ENCODE data around the gene ATP6V0A4. TPM values are rescaled to one million over a fixed set of nuclear protein-coding genes. Genes with fewer than 3 reads are reported as not detected.

ATP6V0A4 gene
- polyA plus RNA-seq, 1 of the 3 experiments (the other 2 are of a cell fraction): not detected

GRCh38 chr7:138802706-138803105, 4.7 kb upstream of the ATP6V0A4 start:
- no peak overlapping the region for H3K4me2 ChIP-seq
- no peak overlapping the region for H3K9ac ChIP-seq
- 64% methylated on average over 17 of the region's 18 CpGs for WGBS (ENCODE audit: low lambda C conversion rate)
- ChIA-PET POLR2A (no interaction called here), CTCF (interaction anchor here (0.7 kb wide), 2 partner anchors 12 to 18 kb away, joined by 3 read pairs; no protein-coding TSS in a partner anchor)
- DNase-seq: no peak
- H2AFZ ChIP-seq (ENCODE audit: low read depth): no peak overlapping the region
- H3K79me2 ChIP-seq (ENCODE audit: insufficient read depth): no peaks in the 10 kb centered on the region
- no peaks in the 10 kb centered on the region for H3K36me3 ChIP-seq (replicated peaks in 1 of 2; ENCODE audit: control insufficient read depth in 1 of 2, insufficient read depth in 2 of 2, low read length in 1 of 2)
- TF ChIP-seq RXRA (IDR thresholded peaks at IDR 0.05; ENCODE audit: borderline replicate concordance, low read depth): no peak
- no peak for TF ChIP-seq GATA2 (CRISPR knock-in tag; IDR thresholded peaks at IDR 0.05)
- TF ChIP-seq ZBTB33 (IDR thresholded peaks at IDR 0.05; ENCODE audit: borderline replicate concordance, low read depth): no peak
- no peak for TF ChIP-seq TEAD4 (IDR thresholded peaks at IDR 0.05; ENCODE audit: borderline replicate concordance, insufficient read depth)
- TF ChIP-seq FOXM1 (IDR thresholded peaks at IDR 0.05; ENCODE audit: low read depth): no peak
- no peak for TF ChIP-seq TAF1 (IDR thresholded peaks at IDR 0.05; ENCODE audit: borderline replicate concordance, low read depth, low read length)
- no peak for TF ChIP-seq USF2 (IDR thresholded peaks at IDR 0.05; ENCODE audit: borderline replicate concordance, low read depth, low read length)
- TF ChIP-seq MAX (IDR thresholded peaks at IDR 0.05; ENCODE audit: low read depth): no peak
- TF ChIP-seq FOSL2 (IDR thresholded peaks at IDR 0.05; ENCODE audit: borderline replicate concordance, low read depth): no peak
- TF ChIP-seq NFIC (IDR thresholded peaks at IDR 0.05; ENCODE audit: borderline replicate concordance): no peak
- TF ChIP-seq SIN3A (IDR thresholded peaks at IDR 0.05; ENCODE audit: borderline replicate concordance, low read depth, low read length): no peak
- TF ChIP-seq USF1 (IDR thresholded peaks at IDR 0.05; ENCODE audit: borderline replicate concordance, low read depth): no peak
- TF ChIP-seq CHD2 (IDR thresholded peaks at IDR 0.05; ENCODE audit: low read length, partially characterized antibody): no peak
- no peak for TF ChIP-seq POLR2AphosphoS5 (IDR thresholded peaks at IDR 0.05; ENCODE audit: low read depth, low read length)
- no peak for TF ChIP-seq TCF12 (IDR thresholded peaks at IDR 0.05)
- no peak for TF ChIP-seq MEF2A (IDR thresholded peaks at IDR 0.05; ENCODE audit: borderline replicate concordance, low read depth)
- TF ChIP-seq SMC3 (IDR thresholded peaks at IDR 0.05; ENCODE audit: low read depth, low read length): no peak
- TF ChIP-seq ELF1 (IDR thresholded peaks at IDR 0.05): no peak
- H3K27ac ChIP-seq (ENCODE audit: low read depth in 2 of 2, low read length in 1 of 2): no peak overlapping the region
- no peaks in the 10 kb centered on the region for H4K20me1 ChIP-seq (ENCODE audit: insufficient read depth)
- no peaks in the 10 kb centered on the region for H3K9me3 ChIP-seq
- H3K9me2 ChIP-seq: no peaks in the 10 kb centered on the region
- no peaks in the 10 kb centered on the region for H3K4me1 ChIP-seq (ENCODE audit: control insufficient read depth in 1 of 2, insufficient read depth in 2 of 2, low read depth in 1 of 2, low read length in 1 of 2)
- H3K27me3 ChIP-seq (ENCODE audit: insufficient read depth): no peaks in the 10 kb centered on the region
- H3F3A ChIP-seq (replicated peaks; ENCODE audit: insufficient read depth): no peaks in the 10 kb centered on the region
- H3K4me3 ChIP-seq (ENCODE audit: low read depth in 2 of 2, low read length in 1 of 2): no peak overlapping the region
